ENCODE measurements around the gene MUL1.

The MUL1 gene

DNA sequence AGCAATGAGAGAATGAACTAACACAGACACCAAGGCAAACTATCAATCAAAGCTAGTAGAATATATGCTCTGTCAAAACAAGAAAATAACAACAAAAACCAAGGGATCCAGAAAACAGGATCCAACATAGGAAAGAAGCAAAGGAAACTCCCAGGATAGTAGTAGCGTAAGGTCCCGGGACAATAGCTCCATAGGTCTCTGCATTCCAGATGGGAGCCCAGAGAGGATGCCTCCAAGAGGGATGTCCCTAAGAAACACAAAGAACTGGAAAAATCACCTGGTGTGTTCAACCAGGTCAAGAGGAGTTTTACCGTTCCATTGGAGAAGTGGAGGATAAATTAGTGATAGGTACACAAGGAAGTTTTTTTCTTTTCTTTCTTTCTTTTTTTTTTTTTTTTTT lies 38.7 kb upstream of the MUL1 start:
- Histone ChIP-seq H3K4me3 (ENCODE audit: low read length, poor library complexity, severe bottlenecking) (no peak overlapping the region), H3K9me3 (ENCODE audit: insufficient read depth, low read depth, low read length) (no peaks in the 10 kb centered on the region), H3K4me1 (ENCODE audit: insufficient read depth, low read length, poor library complexity, severe bottlenecking) (peaks cover 7% of the 10 kb centered on the region), H3K27me3 (ENCODE audit: insufficient read depth, low read length, poor library complexity, severe bottlenecking) (no peaks in the 10 kb centered on the region), H3K79me2 (ENCODE audit: insufficient read depth, low read length) (no peaks in the 10 kb centered on the region), H3K9me2 (replicated peaks; ENCODE audit: low read depth, low read length) (no peaks in the 10 kb centered on the region), H3K9ac (ENCODE audit: low read depth, low read length, poor library complexity, severe bottlenecking) (no peak overlapping the region), H3F3A (ENCODE audit: low read depth) (no peaks in the 10 kb centered on the region), H3K4me2 (ENCODE audit: low read depth, low read length, poor library complexity, severe bottlenecking) (no peak overlapping the region), H2AFZ (ENCODE audit: low read length) (no peak overlapping the region), H4K20me1 (ENCODE audit: insufficient read depth, low read length, poor library complexity, severe bottlenecking) (no peaks in the 10 kb centered on the region), H3K36me3 (ENCODE audit: insufficient read depth, low read length) (no peaks in the 10 kb centered on the region)
- no peak for TF ChIP-seq EZH2phosphoT487 (IDR thresholded peaks at IDR 0.05; ENCODE audit: borderline replicate concordance)
- TF ChIP-seq, protein P1, sequence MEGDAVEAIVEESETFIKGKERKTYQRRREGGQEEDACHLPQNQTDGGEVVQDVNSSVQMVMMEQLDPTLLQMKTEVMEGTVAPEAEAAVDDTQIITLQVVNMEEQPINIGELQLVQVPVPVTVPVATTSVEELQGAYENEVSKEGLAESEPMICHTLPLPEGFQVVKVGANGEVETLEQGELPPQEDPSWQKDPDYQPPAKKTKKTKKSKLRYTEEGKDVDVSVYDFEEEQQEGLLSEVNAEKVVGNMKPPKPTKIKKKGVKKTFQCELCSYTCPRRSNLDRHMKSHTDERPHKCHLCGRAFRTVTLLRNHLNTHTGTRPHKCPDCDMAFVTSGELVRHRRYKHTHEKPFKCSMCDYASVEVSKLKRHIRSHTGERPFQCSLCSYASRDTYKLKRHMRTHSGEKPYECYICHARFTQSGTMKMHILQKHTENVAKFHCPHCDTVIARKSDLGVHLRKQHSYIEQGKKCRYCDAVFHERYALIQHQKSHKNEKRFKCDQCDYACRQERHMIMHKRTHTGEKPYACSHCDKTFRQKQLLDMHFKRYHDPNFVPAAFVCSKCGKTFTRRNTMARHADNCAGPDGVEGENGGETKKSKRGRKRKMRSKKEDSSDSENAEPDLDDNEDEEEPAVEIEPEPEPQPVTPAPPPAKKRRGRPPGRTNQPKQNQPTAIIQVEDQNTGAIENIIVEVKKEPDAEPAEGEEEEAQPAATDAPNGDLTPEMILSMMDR (conservative IDR thresholded peaks at IDR 0.05; ENCODE audit: low read length): no peak

GRCh38 chr1:20540281-20540680 lies 32.3 kb upstream of the MUL1 start:
- Histone ChIP-seq H3K36me3 (ENCODE audit: insufficient read depth, low read length) (no peaks in the 10 kb centered on the region), H3K9me2 (replicated peaks; ENCODE audit: low read depth, low read length) (no peaks in the 10 kb centered on the region), H3K27me3 (ENCODE audit: insufficient read depth, low read length, poor library complexity, severe bottlenecking) (peaks cover 9% of the 10 kb centered on the region), H3K4me3 (ENCODE audit: low read length, poor library complexity, severe bottlenecking) (no peak overlapping the region), H2AFZ (ENCODE audit: low read length) (no peak overlapping the region), H3F3A (ENCODE audit: low read depth) (no peaks in the 10 kb centered on the region), H3K9ac (ENCODE audit: low read depth, low read length, poor library complexity, severe bottlenecking) (no peak overlapping the region), H4K20me1 (ENCODE audit: insufficient read depth, low read length, poor library complexity, severe bottlenecking) (no peaks in the 10 kb centered on the region), H3K9me3 (ENCODE audit: insufficient read depth, low read depth, low read length) (no peaks in the 10 kb centered on the region), H3K4me2 (ENCODE audit: low read depth, low read length, poor library complexity, severe bottlenecking) (no peak overlapping the region), H3K4me1 (ENCODE audit: insufficient read depth, low read length, poor library complexity, severe bottlenecking) (no peaks in the 10 kb centered on the region), H3K79me2 (ENCODE audit: insufficient read depth, low read length) (no peaks in the 10 kb centered on the region)
- TF ChIP-seq, protein P1 (conservative IDR thresholded peaks at IDR 0.05; ENCODE audit: low read length): no peak
- no peak for TF ChIP-seq EZH2phosphoT487 (IDR thresholded peaks at IDR 0.05; ENCODE audit: borderline replicate concordance)

DNA sequence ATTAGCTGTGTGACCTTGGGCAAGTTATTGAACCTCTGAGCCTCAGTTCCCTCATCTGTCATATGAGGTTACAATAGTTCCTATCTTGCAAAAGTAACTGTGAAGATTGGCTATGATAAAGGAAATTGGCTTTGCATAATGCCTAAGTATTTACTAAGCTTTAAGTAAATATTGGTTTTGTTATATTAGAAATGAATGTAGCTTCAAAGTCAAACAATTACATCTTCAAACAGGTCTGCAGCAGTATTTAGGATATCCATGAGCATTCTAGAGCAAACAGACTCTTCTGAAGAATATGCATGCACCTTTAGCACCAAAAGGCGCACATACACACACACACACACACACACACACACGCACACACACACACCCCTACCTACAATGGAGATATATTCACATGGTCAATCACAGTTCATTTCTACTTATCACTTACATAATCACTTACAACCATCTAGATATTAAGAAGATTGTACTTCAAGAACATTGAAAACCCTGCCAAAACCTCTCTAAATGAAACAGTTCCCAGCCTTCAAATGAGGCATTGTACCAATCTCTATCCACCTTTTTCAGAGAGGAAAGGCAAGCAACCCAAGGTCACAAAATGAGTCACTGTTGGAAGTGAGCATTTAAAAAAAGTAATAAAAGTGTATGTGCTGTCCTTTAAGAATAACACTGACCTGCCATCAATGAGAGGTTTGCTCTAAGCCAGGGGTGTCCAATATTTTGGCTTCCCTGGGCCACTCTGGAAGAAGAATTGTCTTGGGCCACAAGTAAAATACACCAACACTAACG lies 31.0 kb upstream of the MUL1 start:
- Histone ChIP-seq H3K9me3 (ENCODE audit: insufficient read depth, low read depth, low read length) (no peaks in the 10 kb centered on the region), H2AFZ (ENCODE audit: low read length) (no peak overlapping the region), H3K4me2 (ENCODE audit: low read depth, low read length, poor library complexity, severe bottlenecking) (no peak overlapping the region), H3K4me3 (ENCODE audit: low read length, poor library complexity, severe bottlenecking) (no peak overlapping the region), H4K20me1 (ENCODE audit: insufficient read depth, low read length, poor library complexity, severe bottlenecking) (no peaks in the 10 kb centered on the region), H3K36me3 (ENCODE audit: insufficient read depth, low read length) (no peaks in the 10 kb centered on the region), H3K9me2 (replicated peaks; ENCODE audit: low read depth, low read length) (no peaks in the 10 kb centered on the region), H3K79me2 (ENCODE audit: insufficient read depth, low read length) (no peaks in the 10 kb centered on the region), H3K4me1 (ENCODE audit: insufficient read depth, low read length, poor library complexity, severe bottlenecking) (no peaks in the 10 kb centered on the region), H3F3A (ENCODE audit: low read depth) (no peaks in the 10 kb centered on the region), H3K27me3 (ENCODE audit: insufficient read depth, low read length, poor library complexity, severe bottlenecking) (peaks cover 9% of the 10 kb centered on the region), H3K9ac (ENCODE audit: low read depth, low read length, poor library complexity, severe bottlenecking) (no peak overlapping the region)
- TF ChIP-seq, protein P1 (conservative IDR thresholded peaks at IDR 0.05; ENCODE audit: low read length): no peak
- TF ChIP-seq EZH2phosphoT487 (IDR thresholded peaks at IDR 0.05; ENCODE audit: borderline replicate concordance): no peak

All from Loucy (cell line).